AG10803 (cell line): Measurements from ENCODE around the gene ESPNL.
"Not testable (repeated sequence)": the region's sequence is repeated elsewhere in the genome, so short reads cannot be mapped to it uniquely, and the experiment has no call there.

ENCODE experiments used
- DNase-seq: peaks from one replicate; pipeline ENCODE4 v3.0.0; 2010; ENCODE audit warnings: low read depth
- H3K4me3 ChIP-seq: 2 replicates; pipeline ENCODE4 v1.5.1; 2011; ENCODE audit warnings: mild to moderate bottlenecking, low read length, control low read depth
- TF ChIP-seq, protein P1 (sequence below): conservative IDR thresholded peaks from 2 replicates; pipeline ENCODE4 v1.5.1; 2011; ENCODE audit warnings: mild to moderate bottlenecking, low read length, control low read depth, inconsistent platforms

ESPNL gene

DNA sequence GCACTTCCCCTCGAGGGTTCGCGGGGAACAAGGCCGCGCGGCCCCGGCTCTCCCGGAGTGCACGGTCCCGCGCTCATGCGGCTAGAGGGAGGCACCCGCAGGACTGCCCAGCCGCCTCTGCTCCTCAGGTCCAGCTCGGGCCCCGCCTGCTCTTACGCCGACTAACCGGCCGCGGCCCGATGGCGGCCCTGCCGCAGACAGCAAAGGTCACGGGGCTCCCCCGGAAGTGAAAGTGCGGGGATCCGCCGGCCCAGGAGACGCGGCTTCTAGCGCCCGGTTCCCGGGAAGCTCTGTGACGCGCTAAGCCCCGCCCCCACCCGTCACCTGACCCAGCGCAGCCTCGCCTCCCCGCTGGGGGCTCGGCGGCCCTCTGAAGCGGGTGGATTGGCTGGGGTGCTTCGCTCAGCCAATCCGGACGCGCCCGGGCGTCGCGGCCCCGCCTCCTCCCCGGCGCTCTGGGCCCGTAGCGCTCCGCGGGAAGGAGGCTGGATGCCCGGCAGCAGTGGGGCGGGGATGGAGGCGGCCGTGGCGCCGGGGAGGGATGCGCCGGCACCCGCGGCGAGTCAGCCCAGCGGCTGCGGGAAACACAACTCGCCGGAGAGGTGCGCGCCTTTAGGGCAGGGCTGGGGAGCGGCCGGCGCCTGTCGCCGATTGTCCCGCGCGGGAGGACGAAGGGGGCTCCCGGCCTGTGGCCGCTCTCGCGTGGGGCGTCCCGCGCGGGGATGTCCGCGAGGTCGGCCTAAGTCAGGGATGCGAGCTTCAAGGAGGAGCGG, 39.4 kb upstream of the ESPNL start, which contains the start of gene SCLY:
Gene SCLY, plus strand, starts transcription at position 460 of the 773 bp plus-strand sequence. Its CDS starts 54 bp downstream, at position 514.
- peak; percentile 97 for DNase-seq
- TF ChIP-seq, protein P1, sequence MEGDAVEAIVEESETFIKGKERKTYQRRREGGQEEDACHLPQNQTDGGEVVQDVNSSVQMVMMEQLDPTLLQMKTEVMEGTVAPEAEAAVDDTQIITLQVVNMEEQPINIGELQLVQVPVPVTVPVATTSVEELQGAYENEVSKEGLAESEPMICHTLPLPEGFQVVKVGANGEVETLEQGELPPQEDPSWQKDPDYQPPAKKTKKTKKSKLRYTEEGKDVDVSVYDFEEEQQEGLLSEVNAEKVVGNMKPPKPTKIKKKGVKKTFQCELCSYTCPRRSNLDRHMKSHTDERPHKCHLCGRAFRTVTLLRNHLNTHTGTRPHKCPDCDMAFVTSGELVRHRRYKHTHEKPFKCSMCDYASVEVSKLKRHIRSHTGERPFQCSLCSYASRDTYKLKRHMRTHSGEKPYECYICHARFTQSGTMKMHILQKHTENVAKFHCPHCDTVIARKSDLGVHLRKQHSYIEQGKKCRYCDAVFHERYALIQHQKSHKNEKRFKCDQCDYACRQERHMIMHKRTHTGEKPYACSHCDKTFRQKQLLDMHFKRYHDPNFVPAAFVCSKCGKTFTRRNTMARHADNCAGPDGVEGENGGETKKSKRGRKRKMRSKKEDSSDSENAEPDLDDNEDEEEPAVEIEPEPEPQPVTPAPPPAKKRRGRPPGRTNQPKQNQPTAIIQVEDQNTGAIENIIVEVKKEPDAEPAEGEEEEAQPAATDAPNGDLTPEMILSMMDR = no peak
- peak within 1 kb of the TSS; percentile 83 for H3K4me3 ChIP-seq

DNA sequence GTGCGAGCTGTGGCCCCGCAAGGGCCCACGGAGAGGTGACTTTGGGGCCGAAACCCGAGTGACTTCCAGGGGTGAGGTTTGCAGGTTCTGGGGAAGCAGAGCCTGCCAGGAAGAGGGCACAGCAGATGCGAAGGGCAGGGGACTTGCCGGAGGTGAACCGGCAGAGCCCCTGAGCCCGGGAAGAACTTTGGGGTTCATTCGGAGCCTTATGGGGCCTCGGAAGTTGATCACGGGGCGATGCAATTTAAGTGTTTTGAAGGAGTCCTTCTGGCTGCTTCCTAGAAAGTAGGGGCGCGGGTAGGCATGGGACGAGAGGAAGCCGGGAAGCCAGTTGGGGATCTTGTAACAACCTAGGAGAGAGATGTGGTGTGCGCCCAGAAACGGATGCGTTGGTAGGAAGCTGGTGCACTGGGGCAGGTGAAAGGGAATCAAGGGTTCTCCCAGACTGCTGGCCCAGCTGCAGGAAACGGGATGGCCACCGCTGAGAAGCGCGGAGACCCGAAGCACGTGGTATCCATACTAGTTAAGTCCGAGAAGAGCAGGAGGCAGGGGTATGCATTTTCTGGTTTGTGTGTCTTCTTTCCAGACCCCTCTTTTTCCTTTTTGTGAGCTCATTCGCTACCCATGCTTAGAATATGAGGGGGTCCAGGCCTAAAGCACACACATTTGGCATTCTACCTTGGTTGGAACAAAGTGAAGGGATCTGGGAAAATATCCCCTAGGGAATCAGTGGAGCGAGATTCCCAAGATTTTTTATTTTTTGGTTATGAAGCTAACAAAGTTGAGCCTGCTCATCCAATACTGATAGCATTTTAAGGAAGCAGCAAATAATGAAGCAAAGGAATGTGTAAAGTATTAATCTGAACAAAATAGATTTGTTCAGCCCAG, 38.6 kb upstream of the ESPNL start:
- H3K4me3 ChIP-seq = peak overlapping the region; percentile 83
- DNase-seq = peak; percentile 25
- TF ChIP-seq, protein P1 = no peak

DNA sequence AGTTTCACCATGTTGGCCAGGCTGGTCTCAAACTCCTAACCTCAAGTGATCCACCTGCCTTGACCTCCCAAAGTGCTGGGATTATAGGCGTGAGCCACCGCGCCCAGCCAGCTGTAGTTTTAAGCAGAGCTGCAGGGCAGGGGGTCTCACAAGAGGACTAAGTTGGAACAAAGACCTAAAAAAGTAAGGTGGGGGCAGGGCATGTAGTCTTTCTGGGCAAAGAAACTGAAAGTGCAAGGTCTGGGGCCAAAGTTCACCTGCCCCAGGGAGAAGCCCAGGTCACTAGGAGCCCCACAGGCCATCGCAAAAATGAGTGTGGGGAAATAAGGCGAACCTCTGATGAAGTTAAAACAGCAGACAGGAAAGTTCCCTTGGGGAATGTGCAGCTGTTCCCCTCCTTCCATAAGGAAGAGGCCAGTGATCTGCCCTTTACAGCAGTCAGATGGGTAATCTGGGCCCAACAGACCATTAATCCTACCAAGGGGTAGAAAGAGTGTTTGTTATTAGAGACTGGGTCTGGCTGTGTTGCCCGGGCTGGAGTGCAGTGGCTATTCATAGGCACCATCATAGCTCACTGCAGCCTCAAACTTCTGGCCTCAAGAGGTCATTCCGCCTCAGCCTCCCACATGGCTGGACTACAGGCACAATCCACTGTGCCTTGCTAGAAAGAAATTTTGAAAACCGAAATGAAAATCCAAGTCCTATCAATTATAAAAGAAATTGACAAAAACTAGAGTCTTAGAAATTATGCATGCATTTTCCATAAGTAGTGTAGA, 36.5 kb upstream of the ESPNL start:
- DNase-seq = no peak
- no peak overlapping the region for H3K4me3 ChIP-seq
- TF ChIP-seq, protein P1 = no peak

DNA sequence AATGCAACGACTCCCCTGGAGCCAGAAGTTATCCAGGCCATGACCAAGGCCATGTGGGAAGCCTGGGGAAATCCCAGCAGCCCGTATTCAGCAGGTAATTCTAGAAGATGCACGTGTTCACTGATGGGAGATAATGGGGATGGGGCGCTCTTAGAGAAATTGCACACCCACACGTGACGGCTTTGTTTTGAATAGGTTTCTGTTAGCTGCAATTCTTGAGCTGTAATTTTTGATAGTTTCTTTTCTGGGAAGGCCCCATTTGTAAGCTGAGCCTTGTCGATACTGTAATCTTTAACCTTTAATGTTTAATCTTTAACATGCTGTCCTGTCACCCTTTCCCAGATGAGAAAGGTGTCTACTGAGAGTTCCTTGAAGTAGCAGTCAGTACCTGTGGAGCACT, 35.8 kb upstream of the ESPNL start:
- no peak overlapping the region for H3K4me3 ChIP-seq
- TF ChIP-seq, protein P1 = no peak
- DNase-seq = no peak

DNA sequence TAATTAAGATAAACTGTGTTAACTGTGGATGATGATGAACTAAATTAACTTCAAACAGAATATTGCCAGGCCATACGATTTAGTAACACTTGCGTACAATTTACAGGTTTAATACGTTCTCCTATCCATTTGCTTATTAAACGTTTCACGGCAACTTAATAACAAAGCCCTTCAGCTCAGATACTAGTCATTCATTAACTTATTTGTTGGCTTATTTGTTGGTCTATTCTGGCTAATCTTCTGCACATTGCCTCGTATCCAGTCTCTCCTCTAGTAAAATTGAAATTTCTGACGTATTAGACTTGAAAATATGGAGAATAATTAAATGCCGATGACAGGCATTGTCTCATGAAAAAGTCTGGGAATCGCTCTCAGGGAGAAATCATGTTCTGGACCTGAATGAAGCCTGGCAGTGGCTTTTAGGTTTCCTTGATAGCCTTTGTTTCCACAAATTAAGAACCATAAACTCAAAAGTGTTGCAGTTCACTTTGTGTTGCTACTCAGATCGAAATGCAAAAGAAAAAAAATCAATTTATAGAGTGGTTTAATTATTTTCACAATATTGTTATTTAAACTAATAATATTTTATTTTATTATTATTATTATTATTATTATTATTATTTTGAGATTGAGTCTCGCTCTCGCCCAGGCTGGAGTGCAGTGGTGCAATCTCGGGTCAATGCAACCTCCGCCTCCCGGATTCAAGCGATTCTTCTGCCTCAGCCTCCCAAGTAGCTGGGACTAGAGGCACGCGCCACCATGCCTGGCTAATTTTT, 34.9 kb upstream of the ESPNL start:
- no peak for DNase-seq
- TF ChIP-seq, protein P1 = no peak
- no peak overlapping the region for H3K4me3 ChIP-seq

DNA sequence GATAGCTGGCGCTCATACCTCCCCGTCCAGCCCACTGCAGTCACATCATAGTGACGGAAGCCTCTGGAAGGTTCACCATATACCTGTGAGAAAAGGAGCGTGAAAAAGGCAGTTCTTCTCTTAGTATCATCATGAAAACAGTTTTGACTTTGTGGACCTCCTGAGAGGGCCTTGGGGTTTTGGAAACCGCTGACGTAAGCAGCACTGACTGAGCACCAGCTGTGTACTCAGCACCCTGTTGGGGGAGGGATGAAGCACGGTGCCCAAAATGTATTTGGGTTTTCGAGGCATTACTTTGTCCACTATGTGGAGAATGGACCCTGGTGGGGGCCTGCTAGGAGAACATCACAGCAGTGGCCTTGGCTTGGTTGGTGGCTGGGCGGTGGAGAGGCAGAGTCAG, 33.9 kb upstream of the ESPNL start:
- TF ChIP-seq, protein P1 = no peak

DNA sequence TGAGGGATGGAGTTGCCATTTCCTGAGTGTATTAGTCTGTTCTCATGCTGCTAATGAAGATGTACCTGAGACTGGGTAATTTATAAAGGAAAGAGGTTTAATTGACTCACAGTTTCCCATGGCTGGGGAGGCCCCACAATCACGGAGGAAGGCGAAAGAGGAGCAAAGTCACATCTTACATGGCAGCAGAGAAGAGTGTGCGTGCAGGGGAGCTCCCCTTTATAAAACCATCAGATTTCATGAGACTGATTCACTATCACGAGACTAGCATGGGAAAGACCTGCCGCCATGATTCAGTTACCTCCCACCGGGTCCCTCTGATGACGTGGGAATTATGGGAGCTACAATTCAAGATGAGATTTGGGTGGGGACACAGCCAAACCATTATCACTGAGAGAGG, 33.4 kb upstream of the ESPNL start:
- not testable (repeated sequence) for H3K4me3 ChIP-seq, DNase-seq

More for the DNA sequence above, 33.9 kb upstream of the ESPNL start:
- H3K4me3 ChIP-seq = no peak overlapping the region
- no peak for DNase-seq
